Forelimb muscle (tissue), 1 donor: ENCODE measurements around the gene FAM83F. TPM values are rescaled to one million over a fixed set of nuclear protein-coding genes. Genes with fewer than 3 reads are reported as not detected.
"Not testable (repeated sequence)": the region's sequence is repeated elsewhere in the genome, so short reads cannot be mapped to it uniquely, and the experiment has no call there.

Experiments used
- DNase-seq: peaks from one replicate; pipeline ENCODE4 v3.0.0-alpha.2; 2013; ENCODE audit warnings: low read depth
- polyA plus RNA-seq: library from polyadenylated mRNA; unstranded; fragments of 120-200 nt; gene quantifications from one replicate; pipeline ENCODE4 v1.2.1, GENCODE V29; 2013; ENCODE audit not compliant: insufficient read length

Gene FAM83F
- polyA plus RNA-seq, 1 donor: 0.09 TPM

DNA sequence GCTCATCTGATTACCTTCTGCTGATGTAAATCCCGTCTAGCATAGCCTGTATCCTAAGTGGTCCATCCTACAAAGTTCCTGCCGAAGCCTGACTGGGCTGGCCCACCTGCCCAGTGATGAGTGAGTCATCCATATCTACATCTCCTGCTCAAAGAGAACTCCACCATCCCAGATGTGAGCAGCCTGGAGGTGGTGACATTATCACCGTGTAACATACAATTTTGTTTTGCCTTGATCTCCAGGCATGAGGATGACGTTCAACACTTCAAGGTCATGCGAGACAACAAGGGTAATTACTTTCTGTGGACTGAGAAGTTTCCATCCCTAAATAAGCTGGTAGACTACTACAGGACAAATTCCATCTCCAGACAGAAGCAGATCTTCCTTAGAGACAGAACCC lies 29.0 kb upstream of the FAM83F start:
- DNase-seq: no peak

DNA sequence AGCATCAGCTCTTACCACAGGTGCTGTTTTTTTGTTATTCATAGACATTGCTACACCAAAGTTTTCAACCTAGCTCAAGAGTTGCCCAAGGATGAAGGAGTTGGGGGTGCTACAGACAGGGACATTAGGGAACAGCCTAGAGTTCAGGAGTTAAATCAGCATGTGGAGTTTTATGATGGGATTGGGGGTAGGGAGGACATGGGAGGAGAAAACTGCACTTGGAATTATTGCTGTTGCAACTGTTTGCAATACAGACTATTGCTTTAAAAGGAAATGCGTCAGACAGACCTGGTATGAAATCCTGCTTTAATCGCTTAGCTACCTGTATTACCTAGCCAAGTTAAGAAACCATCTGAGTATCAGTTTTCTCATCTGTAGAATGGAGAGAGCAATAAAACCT lies 28.3 kb upstream of the FAM83F start:
- no peak for DNase-seq

DNA sequence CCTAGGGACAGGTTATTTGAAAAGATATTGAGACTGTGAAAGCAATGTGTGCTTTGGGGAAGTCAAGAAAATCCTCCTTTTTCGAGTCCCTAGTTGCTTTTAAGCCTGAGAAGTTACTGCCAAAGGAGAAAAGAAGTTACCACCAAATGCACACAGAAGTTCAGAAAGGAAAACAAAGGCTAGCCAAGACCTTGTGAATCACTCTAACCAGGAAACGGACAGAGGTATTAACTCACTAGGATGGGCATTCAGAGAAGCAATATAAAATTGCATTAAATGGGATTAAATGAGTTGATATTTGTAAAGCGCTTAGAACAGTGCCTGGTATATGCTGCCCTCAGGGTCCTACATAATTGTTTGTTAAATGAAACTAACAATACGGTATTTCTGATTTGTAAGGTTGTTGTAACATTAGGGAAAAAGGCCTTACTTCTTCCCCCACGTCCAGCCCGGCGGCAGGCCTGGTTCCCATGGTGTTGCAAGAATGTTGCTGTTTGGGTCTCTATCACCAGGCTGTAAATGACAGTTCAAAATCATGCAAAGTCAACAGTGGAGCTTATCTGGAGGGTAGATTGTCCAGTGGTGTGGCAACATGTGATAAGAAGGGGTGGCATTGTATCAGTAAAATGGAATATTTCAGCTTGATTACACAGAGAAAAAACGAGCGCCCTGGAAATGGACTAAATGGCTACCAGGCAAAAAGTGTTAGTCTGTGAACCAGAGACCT lies 27.5 kb upstream of the FAM83F start:
- no peak for DNase-seq

DNA sequence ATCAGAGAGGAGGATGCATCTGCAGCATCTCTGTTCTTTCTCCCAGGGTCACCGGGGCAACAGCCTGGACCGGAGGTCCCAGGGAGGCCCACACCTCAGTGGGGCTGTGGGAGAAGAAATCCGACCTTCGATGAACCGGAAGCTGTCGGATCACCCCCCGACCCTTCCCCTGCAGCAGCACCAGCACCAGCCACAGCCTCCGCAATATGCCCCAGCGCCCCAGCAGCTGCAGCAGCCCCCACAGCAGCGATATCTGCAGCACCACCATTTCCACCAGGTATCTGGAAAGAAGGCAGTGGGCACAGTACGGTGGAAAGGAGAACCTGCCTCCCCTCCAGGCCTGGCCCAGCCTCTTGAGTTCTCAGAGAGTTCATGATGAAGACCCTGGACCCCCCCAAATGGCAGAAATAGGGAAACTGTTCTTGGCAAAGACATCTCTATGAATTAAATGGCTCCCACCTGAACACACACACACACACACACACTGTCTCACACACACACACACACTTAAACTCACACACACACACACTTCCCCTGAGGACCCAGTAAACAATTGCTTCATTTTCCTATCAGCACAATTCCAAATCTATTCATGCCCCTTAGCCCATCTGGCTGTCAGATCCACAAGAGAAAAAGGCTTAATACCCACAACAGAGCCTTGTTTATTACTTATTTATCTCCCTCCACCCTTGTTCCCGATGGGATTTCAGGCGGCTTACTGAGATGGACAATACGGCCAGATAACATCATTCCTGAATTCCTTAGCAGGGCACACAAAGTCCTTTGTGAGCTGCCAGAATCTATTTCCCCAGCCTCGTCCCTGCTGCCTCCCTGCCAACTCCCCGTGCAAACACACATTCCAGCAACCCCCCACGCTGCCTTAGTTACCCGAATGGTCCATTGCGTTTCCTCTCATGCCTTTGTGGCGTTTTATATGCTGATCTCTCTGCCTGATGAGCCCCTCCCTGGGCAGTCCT lies 26.5 kb upstream of the FAM83F start:
- no peak for DNase-seq

DNA sequence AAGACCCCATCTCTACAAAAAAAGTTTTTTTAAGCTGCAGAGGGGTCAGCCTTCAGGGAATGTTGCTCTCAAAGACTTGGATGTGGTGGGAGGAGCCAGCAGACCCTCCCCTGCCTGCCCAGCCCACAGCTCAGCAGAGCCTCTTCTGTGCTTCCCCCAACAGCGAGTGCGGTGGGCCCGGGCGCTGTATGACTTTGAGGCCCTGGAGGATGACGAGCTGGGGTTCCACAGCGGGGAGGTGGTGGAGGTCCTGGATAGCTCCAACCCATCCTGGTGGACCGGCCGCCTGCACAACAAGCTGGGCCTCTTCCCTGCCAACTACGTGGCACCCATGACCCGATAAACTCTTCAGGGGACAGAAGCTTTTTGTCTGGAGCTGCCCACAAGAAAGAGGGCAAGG lies 24.0 kb upstream of the FAM83F start:
- DNase-seq: no peak

DNA sequence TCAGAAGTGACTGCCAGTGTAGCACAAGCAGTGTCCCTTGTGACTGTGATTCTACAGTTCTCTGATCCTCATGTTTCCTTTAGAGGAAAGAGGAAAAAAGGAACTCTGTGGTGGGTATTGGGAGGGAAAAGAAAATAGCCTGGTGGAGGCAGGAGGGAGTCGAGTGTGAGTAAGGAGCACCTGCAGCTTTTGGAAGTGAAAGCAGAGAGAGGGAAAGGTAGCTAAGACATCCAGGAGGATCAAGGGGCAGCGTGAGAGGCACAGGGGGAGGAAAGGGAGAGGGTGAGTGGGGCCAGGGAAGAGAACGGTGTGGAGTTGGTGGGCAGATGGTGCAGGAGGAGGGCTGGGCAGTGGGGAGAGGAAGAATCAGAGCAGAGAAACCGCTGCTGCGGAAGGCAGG lies 22.1 kb upstream of the FAM83F start:
- DNase-seq: no peak

DNA sequence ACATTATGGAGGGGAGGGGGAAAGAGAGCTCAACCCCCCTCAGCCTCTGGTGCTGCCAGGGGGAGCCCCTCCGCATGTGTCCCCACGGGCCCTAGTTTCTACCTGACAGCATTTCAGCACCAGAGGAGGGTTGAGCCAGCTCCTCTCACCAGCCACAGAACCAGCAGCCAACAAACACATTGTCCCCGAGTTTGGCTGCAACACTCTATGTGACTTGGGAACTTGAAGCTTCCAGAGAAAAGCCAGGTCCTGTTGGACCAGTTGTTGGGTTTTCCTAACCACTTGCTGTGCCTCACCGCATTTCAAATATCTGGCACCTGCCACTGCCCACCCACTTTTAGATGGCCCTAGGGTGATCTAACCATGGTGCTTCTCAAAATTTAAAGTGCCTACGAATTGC lies 21.1 kb upstream of the FAM83F start:
- no peak for DNase-seq

DNA sequence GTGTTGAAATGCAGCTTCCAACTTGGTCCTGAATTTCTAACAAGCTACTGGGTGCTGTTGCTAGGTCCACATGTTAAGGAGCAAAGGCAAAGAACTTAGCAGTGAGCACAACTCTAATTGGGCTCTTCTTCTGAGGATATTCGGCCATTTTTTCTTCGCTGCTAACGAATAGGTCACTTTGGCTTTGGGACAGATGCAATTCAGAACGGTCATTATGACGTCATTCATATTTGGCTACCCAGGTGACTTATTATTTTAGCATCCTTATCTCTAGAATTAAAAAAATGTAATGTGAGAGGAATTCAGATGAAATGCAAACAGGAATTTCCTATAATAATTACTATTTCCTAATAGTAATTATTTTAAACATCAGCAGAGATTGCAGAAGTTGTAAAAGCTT lies 20.7 kb upstream of the FAM83F start:
- no peak for DNase-seq

DNA sequence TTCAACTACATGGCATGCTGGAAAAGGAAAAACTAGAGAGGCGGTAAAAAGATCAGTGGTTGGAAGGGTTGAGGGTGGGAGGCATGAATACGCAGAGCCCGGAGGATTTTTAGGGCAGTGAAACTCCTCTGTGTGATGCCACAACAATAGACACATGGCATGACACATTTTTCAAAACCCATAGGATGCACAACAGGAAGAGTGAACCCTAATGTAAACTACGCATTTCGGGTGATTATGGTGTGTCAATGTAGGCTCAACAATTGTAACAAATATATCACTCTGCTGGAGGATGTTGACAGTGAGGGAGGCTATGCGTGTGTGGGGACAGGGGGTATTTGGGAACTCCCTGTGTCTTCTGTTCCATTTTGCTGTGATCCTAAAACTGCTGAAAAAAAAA lies 15.7 kb upstream of the FAM83F start:
- DNase-seq: no peak

DNA sequence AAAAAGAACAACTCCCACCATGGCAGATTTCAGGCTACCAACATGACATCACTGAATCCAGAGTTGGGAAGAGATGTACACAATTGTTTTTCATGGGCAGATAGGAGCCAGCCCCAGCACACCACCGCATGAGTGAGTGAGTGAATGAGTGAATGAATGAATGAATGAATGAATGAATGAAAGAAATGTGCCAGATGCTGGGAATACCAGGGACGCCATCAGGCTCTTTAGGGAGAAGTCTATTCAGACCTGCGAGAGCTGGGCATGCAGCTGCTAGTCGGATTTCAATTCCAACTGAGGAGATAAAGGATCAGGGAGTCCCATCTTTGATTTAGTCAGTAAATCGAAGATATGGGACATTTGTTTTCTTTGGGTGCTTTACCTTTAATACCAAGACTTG lies 15.3 kb upstream of the FAM83F start:
- no peak for DNase-seq

DNA sequence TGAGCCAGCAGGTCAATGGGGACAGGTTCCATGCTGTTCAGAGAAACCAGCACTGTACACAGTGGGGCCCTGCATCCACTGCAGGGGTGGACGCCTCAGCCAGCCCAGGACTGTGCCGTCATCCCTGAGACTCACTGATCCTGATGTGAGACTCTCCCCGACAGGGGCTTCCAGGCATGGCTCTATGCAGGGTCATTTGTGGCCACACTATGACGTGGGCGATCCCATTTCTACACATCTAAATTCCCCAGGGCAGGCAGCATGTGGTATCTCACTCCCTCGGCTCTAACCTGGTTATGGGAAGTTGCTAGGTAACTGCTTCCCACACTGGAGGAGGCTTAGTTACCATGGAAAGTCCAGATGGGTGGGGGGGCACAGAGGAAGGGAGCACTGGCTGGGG lies 14.2 kb upstream of the FAM83F start:
- DNase-seq: no peak

DNA sequence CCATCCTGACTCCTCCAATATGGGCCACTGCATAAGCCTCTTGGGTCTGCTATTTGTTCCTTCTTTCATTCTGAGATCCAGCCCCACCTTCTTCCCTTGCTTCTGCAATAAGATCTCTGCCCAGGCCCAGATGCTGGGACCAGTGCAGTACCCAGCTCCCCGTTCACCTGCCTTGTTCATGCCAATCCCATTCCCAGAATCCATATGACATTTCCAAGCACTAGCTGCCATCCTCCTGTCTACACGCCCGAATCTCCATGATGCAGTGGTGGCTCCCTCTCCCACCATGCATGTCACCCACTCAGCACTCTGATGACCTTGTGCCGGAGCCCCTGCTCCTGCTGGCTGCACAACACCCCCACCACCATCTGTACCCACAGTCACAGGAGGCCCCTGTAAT lies 11.4 kb upstream of the FAM83F start:
- DNase-seq: no peak

DNA sequence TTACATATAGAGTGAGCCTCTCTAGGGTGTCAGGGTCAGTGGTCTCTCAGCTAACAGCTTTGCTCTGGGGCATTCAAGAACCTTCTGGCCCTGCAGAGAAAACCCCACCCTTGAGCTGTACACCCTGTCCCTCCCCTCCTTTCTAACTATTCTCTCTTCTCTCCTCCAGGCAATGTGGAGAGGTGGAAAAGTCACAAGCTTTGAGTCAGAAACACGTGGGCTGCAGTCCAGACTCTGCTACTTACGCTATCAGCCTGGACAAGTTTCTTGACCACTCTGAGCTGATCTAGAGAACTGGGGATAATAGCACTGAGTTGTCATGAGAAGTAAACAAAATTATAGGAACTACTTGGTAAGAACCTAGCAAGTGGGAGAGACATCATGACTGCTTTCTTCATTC lies 10.7 kb upstream of the FAM83F start:
- DNase-seq: no peak

DNA sequence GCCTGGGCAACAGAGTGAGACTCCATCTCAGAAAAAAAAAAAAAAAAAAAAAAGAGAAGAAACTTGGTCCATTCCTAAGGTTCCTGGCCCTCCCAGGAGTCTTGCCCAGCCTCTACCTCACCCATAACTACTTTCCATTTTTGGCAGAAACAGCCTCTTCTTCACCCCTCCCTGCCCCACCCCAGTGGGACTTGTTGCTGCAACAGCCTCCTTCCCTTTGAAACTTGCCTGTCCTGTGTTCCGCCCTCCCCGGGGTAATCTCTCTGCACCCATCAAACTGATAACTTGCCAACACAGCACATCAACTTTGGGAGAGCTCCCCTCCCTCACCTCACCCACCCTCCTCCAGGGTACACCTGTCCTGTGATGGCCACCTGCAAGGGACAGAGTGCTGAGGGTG lies 10.0 kb upstream of the FAM83F start:
- no peak for DNase-seq

DNA sequence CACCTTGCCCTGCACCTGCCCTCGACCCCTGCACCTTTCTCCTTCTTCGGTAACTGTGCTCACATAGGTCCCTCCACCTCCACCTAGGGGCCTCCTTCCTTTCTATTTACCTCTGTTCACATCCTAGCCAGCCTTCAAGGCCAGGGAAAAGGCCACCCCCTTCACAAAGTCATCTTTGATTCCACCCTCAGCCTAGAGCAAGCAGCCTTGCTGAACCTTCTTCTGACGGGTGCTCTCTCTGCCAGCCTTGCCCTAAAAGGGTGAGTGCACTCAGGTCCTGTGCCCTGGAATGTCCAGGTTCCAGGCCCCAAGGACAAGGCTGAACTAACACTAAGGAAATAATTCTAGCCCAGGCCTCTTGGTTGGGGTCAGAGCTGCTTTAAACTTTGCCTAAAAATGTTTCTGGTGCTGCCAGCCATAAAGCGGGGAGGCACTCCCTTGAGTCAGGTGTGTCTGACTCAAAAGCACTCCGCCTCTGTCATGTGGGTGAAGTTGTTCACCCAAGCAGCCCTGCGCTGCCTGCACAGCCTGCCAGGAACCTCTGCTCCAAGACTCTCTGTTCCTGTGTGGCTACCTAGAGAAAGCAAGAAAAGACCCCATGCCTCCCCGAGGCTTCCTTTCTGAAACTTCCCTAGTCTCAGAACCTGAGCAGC lies 9.2 kb upstream of the FAM83F start:
- no peak for DNase-seq

DNA sequence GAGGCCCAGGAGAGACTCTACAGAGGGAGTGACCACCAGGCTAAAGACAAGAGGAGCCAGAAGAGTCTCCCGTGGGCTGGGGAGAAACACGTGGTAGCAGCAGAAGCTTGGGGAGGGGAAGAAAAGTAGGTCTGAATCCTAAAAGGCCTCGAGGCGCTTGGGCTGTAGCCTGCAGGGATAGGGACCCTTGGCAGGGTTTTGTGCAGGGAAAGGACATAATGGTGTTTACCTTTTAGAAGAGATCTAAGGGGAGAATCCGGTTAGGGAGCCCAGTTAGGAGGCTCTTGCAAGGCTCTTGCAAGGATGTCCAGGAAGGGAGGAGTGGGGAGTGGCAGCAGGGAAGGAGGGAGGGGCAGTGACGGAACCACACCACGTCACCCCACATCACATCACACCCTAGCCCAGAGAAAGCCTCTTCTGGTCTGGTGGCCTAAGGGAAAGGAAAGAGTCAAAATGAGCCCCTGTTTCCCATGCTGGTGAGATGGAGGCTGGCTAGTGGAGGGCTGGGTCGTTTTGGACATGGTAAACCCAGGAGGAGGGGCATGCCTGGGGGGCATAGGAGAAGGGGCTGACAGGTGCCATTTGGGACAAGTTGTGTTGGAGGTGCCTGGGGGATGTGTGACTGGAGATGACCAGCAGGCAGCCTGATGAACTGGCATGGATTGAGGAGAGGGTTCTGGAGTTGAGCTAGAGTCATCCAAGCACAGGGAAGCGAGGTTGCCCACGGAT lies 6.2 kb upstream of the FAM83F start:
- DNase-seq: no peak

DNA sequence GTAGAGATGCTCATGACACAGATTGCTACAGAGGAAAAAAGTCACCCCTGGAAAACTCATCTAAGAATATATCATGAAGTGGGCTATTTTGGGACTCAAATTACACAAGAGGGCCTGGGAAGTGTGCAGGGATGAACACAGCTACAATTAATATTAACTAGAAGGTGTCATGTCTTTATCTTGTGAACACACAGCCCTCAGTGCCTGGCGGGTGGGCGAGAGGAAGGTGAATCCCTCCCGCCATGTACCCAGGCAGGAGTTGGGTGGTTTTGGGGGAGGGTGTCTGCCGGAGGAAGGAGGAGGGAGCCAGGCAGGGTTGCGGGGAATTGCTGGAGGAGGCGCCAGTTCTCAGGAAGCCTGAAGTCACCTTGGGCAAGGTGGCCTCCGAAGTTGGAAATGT lies 5.1 kb upstream of the FAM83F start:
- no peak for DNase-seq

DNA sequence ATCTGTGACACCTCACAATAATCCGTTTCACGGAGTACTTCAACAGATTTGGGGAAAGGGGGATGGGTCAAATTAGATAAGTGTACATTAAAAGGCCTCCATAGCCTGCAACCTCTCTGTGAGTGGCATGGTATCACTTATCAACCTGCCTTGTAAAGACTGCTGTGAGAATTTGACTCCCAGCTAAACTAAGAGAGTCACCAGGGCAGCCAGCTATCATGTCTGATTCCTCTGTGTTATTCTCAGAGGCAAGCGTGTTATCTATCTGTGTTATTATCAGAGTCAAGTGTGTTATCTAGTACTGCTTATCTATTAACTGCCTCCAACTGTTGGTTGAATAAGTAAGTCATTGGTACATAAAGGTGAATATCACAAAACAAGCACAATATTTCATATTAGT lies 4.1 kb upstream of the FAM83F start:
- DNase-seq: no peak

DNA sequence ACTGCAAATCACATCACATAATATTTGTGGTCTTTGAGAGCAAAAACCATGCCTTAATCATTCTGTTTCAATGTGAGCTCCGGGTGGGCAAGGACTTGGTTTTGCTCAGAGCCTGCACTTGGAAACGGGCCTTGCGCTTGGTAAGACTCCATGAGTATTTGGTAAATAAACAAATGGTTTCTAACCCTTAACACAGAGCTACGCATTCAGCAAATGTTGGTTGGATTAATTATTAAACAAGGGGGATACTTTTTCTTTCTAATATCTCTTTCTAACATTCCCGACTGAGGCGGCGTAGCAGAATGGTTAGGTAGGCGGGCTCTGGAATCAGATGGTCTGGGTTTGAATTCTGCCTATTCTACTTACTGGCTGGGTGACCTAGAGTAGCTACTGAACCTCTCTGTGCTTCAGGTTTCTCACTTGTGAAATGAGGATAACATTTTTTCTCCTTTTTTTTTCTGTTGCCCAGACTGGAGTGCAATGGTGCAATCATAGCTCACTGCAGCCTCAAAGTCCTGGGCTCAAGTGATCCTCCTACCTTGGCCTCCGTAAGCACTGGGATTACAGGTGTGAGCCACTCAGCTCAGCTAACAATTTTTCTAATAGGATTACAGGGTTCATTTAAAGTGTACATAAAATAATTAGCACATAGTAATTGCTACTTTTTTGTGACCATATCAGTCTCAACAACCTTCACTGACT lies 3.4 kb upstream of the FAM83F start:
- DNase-seq: no peak

DNA sequence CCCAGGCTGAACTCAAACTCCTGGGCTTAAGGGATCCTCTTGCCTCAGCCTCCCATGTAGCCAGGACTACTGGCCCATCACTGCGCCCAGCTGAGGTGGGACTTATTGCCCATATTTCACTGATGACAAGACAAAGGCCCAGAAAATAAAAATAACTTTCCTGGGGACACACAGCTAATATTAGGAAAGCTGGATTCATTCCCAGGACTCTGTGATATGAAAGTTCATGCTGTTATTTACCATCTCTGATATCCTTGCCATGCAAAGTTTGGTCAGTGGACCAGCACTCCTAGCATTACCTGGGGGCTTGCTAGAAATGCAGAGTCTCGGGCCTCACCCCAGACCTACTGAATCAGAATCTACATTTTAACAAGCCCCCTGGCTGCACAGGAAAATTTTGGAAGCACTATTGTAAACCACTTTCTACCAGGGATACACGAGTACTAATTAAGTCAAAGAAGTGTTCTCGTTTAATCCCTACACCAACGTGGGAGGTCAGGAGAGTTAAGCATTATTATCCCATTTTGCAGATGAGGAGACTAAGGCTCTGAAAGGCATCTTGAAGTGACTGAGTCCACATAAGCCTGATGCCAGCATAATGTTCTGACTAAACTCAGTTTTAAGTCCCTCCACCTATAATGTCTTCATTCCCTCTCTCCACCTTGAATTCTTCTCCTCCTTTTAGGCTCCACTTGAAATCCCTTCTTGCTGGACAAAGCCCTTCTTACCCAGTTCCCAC lies 2.5 kb upstream of the FAM83F start:
- DNase-seq: no peak

DNA sequence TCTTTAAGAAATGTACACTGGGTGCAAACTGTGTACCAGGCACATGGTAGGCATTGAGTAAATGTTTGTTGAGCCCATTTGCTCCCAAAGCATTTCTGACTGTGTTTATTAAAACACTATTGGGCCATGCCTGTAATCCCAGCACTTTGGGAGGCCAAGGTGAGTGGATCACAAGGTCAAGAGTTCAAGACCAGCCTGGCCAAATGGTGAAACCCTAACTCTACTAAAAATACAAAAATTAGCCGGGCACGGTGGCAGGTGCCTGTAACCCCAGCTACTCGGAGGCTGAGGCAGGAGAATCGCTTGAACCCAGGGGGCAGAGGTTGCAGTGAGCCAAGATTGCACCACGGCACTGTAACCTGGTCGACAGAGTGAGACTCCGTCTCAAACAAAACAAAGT lies 1.9 kb upstream of the FAM83F start:
- DNase-seq: not testable (repeated sequence)
